RWPE2 (cell line): Measurements from ENCODE around the gene ZBTB43.
A peak's percentile ranks its signal among the peaks of the same experiment; 100 is the strongest.
"Not testable (repeated sequence)": the region's sequence is repeated elsewhere in the genome, so short reads cannot be mapped to it uniquely, and the experiment has no call there.

ENCODE experiments used
- ATAC-seq: fragments of 200-7000 bp; cut with Tn5 transposase; 3 replicates; pipeline ENCODE4 v1.9.1; 2021; ENCODE audit warnings: low read depth
- DNase-seq: peaks from one replicate; pipeline ENCODE4 v3.0.0-alpha.2; 2020; ENCODE audit warnings: low spot score
- H3K27ac ChIP-seq: fragments of 450-650 bp; 2 replicates; pipeline ENCODE4 v1.5.1; 2017; ENCODE audit warnings: mild to moderate bottlenecking; ENCODE audit not compliant: poor library complexity, severe bottlenecking
- H3K27me3 ChIP-seq: fragments of 250-450 bp; sonication (Bioruptor Pico); 2 replicates; pipeline ENCODE4 v1.5.1; 2021; ENCODE audit warnings: mild to moderate bottlenecking, moderate library complexity; ENCODE audit not compliant: insufficient read depth, poor library complexity, severe bottlenecking
- H3K36me3 ChIP-seq: fragments of 250-450 bp; sonication (Bioruptor Pico); 2 replicates; pipeline ENCODE4 v1.5.1; 2020; ENCODE audit warnings: low read depth, mild to moderate bottlenecking, moderate library complexity
- H3K4me1 ChIP-seq: fragments of 250-450 bp; sonication (Bioruptor Pico); 2 replicates; pipeline ENCODE4 v1.5.1; 2021; ENCODE audit warnings: mild to moderate bottlenecking, moderate library complexity; ENCODE audit not compliant: insufficient read depth, poor library complexity, severe bottlenecking
- H3K4me3 ChIP-seq: fragments of 250-450 bp; sonication (Bioruptor Pico); 2 replicates; pipeline ENCODE4 v1.5.1; 2021; ENCODE audit warnings: mild to moderate bottlenecking, moderate library complexity; ENCODE audit not compliant: severe bottlenecking
- H3K9me3 ChIP-seq: fragments of 250-450 bp; sonication (Bioruptor Pico); 2 replicates; pipeline ENCODE4 v1.5.1; 2021; ENCODE audit warnings: mild to moderate bottlenecking, moderate library complexity; ENCODE audit not compliant: severe bottlenecking
- TF ChIP-seq, protein P1 (sequence below): fragments of 450-650 bp; IDR thresholded peaks from one replicate; pipeline ENCODE4 v1.5.1; 2017; ENCODE audit warnings: mild to moderate bottlenecking, moderate library complexity; ENCODE audit not compliant: poor library complexity, severe bottlenecking

The ZBTB43 gene

GRCh38 chr9:126804198-126804695 lies 593 bp upstream of the ZBTB43 start:
- H3K27ac ChIP-seq = peak overlapping the region; percentile 40

GRCh38 chr9:126805554-126806262 lies 868 bp downstream of the ZBTB43 start:
- no peaks in the 10 kb centered on the region for H3K9me3 ChIP-seq
- peak overlapping the region; percentile 84 for H3K4me3 ChIP-seq
- ATAC-seq = peak; percentile 26
- peak overlapping the region; percentile 40 for H3K27ac ChIP-seq
- TF ChIP-seq, protein P1, sequence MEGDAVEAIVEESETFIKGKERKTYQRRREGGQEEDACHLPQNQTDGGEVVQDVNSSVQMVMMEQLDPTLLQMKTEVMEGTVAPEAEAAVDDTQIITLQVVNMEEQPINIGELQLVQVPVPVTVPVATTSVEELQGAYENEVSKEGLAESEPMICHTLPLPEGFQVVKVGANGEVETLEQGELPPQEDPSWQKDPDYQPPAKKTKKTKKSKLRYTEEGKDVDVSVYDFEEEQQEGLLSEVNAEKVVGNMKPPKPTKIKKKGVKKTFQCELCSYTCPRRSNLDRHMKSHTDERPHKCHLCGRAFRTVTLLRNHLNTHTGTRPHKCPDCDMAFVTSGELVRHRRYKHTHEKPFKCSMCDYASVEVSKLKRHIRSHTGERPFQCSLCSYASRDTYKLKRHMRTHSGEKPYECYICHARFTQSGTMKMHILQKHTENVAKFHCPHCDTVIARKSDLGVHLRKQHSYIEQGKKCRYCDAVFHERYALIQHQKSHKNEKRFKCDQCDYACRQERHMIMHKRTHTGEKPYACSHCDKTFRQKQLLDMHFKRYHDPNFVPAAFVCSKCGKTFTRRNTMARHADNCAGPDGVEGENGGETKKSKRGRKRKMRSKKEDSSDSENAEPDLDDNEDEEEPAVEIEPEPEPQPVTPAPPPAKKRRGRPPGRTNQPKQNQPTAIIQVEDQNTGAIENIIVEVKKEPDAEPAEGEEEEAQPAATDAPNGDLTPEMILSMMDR = no peak
- H3K36me3 ChIP-seq = peaks cover 35% of the 10 kb centered on the region
- H3K4me1 ChIP-seq = peaks cover 28% of the 10 kb centered on the region
- H3K27me3 ChIP-seq = no peaks in the 10 kb centered on the region
- DNase-seq = no peak

More at GRCh38 chr9:126804198-126804695, 593 bp upstream of the ZBTB43 start:
- TF ChIP-seq, protein P1 = no peak
- H3K36me3 ChIP-seq = peaks cover 21% of the 10 kb centered on the region
- H3K4me1 ChIP-seq = peaks cover 25% of the 10 kb centered on the region
- H3K27me3 ChIP-seq = no peaks in the 10 kb centered on the region
- H3K9me3 ChIP-seq = no peaks in the 10 kb centered on the region
- H3K4me3 ChIP-seq = peak overlapping the region; percentile 84
- no peak for DNase-seq
- no peak for ATAC-seq

GRCh38 chr9:126806336-126806735 lies 1.5 kb downstream of the ZBTB43 start:
- Histone ChIP-seq H3K36me3 (peaks cover 41% of the 10 kb centered on the region), H3K4me3 (peak overlapping the region; percentile 84), H3K9me3 (no peaks in the 10 kb centered on the region), H3K4me1 (peaks cover 28% of the 10 kb centered on the region), H3K27ac (peak overlapping the region; percentile 40), H3K27me3 (no peaks in the 10 kb centered on the region)
- ATAC-seq (no peak), DNase-seq (no peak)
- TF ChIP-seq, protein P1 = no peak

DNA sequence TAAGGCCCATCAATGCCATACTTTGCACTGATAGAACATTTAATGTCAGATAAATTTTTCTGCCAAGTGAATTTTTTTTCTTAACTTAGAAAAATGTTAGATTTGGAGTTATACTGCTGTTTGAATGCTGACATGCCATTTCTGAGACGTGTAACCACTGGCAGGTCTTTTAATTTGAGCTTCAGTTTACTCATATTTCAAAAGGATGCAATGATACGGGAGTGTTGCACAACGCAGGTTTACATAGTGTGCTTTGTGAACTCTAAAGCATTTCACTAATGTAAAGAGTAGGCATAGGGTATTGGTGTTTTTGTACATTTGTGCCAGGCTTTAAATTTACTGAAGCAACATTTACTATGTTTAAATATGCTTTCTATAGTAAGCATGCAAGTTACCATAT lies 4.2 kb downstream of the ZBTB43 start:
- no peak overlapping the region for H3K4me3 ChIP-seq
- TF ChIP-seq, protein P1 = no peak
- H3K27me3 ChIP-seq = no peaks in the 10 kb centered on the region
- DNase-seq (no peak), ATAC-seq (peak; percentile 57)
- H3K9me3 ChIP-seq = no peaks in the 10 kb centered on the region
- peaks cover 28% of the 10 kb centered on the region for H3K4me1 ChIP-seq
- no peak overlapping the region for H3K27ac ChIP-seq
- peaks cover 68% of the 10 kb centered on the region for H3K36me3 ChIP-seq

GRCh38 chr9:126810221-126810620 lies 5.4 kb downstream of the ZBTB43 start:
- H3K27ac ChIP-seq, ATAC-seq, H3K4me3 ChIP-seq, H3K27me3 ChIP-seq, H3K9me3 ChIP-seq, DNase-seq: not testable (repeated sequence)
- Histone ChIP-seq H3K36me3 (peaks cover 73% of the 10 kb centered on the region), H3K4me1 (peaks cover 28% of the 10 kb centered on the region)
